HG03558 (cell line): Measurements from ENCODE around the gene BAG5.

ENCODE experiments used
- ATAC-seq: cut with Tn5 transposase; IDR thresholded peaks from one replicate; pipeline ENCODE4 v1.9.1; 2021; ENCODE audit warnings: moderate number of reproducible peaks; ENCODE audit not compliant: unreplicated experiment; ENCODE audit errors: extremely low read depth

Gene BAG5

DNA sequence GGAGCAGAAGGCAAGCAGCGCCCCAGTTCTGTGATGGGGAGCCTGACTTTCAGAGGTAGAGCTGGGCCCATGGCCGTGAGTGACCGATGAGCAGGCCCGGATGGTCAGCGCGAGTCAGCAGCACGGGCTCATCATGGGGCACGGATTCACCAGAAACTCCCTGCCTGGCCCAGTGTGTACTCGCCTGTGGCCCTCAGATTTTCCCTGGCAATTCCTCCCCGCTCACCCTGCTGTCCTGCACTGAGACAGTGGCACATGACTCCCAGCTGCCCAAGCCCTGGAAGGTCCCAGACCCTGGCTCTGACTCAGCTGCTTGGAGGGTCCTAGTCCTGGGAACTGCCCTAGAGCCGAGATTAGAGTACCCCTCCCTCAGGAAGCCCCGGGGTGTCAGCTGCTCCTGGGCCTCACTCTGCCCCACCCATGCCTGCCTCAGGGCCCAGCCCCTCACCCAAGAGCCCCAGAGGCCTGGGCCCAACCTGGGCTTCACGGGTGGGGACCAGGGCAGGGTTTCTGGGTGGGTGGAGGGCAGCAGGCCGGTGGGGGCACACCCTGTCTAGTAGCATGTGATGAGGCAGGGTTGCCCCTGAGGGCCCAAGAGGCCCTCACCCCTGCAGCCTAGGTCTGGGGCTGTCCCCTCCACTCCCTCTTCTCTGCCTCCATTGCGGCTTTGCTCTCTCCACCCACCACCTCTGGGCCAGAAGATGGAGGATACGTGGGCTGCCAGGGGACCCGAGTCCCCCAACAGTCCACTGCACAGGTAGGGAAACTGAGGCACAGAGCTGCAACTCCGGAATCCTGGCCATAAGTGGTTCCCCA, 25.1 kb downstream of the BAG5 start:
- no peak for ATAC-seq

DNA sequence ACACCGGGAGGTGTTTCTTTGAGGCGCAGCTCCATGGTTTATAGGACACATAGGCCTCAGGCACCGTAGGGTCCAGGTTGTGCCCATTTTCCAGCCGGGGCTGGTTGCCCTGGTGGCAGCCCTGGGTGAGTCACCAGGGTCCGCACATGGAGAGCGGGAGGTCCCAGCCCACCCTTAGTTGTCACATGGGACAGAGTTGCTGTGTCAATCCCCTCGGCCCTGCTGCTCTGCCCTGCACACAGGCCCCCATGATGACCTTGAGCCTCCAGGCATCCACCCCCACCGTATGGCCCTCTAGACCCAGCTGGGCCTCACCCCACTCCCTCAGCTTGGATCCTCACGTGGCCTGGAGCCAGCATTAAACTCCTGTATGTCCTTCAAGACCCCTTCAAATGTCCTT, 25.8 kb downstream of the BAG5 start:
- ATAC-seq, result no peak

DNA sequence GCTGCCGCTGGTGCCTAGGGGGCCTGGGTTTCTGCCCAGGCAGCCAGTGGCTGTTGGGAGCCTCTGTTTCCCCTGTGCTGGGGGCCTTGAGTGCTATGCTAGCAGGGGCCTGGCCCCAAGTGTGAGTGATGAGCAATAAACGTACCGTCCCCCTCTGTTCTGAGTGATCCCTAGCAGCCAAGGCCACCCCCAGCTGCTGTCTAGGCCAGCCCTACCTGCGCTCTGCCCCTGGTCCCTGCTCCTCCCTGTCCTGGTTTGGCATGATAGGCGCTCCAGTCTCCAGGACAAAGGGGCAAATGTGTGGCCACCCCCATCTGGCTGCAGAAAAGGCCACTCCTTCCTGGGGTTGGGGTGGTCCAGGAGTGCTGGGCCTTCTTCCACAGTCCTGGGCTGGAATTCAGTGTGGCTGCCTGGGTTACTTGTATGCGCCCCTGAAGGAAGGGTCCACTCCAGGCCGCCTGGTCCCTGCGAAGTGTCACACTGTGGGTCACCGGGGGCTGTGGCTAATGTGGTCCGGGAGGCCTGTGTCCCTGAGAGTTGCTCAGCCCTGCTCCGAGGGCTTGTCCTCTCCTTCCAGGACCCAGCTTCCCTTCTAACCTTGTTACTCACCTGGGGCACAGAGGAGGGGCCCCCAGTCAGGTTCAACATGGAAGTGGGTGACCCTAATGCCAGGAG, 26.4 kb downstream of the BAG5 start:
- ATAC-seq, result no peak

DNA sequence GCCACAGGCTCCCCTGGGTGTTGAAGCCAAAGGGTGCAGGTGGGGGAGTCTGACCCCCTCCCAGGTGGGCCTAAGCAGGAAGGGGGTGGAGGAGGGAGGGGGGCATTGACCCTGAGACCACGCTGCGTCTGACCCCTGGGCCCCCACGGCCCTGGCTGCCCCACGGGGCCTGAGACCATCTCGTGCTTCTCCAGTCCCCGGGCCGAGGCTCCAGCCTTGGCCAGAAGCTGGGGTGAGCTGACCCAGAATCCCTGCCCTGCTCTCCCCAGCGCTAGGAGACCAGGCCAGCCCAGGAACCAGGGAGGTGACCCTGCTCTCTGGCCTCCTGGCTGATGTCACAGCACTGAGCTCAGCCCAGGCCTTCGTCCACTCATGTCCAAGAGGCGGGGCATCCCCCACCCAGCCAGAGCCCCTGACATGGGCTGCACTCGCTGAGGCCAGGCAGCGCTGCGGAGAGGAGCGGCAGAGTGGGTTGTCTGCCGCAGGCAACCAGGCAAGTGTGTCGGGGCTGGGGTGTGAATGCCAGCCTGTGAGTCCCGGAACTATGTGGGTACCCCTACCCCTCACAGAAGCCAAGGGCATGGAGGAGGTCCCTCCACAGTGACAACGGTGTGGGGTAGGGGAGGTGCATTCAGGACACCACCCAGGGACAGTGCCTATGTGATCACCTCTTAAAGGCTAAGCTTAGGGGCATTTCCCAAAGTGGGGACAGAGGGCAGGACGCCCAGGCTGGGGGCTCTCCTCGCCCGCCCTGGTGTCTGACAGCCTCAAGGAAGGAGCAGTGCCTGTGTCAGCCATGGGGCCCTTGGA, 27.2 kb downstream of the BAG5 start:
- ATAC-seq, result no peak

DNA sequence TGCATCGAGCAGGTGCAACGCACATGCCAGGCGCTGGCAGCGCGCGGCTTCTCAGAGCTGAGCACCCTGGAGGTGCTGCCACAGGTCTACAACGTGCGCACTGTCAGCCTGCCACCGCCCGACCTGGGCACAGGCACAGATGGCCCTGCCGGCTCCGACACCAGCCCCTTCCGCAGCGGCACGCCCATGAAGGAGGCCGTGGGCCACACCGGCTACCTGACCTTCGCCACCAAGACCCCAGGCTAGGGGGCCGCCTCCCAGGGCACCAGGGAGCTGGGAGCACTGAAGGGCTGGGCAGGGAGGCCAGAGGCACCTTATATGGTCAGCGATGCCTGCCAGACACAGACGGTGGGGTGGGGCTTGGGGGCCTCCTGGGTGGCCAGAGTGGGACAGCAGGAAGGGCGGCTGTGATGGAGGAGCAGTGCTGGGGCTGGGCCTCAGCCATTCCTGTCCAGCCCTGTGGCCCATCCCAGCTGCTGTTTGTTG, 27.8 kb downstream of the BAG5 start:
- no peak for ATAC-seq

DNA sequence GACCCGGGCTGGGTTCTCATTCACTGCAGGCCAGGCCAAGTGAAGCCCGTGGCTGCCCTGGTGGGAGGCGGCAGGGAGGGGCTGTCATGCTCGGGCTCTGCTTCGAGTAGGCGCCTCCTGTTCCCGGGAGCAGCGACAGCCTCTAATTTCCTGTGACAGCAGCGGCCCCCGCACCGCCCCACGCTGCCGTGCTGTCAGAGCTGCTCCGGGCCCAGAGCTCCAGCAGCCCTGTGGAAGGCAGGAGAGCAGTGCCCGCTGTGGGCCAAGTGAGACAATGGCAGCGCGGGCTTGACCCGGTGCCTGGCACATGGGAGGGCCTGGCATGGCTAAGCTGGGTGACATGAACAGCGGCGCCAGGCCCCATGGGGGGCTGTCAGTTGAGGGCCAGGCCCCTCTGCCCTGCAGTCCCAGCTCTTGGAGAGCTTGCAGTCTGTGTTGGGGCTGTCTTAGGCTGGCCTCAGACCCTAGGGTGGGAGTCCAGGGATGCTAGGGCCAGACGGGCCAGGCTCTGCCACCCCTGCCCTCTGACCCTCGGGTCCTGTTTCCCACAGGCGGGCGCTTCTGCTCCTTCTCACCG, 28.4 kb downstream of the BAG5 start:
- ATAC-seq, result no peak

DNA sequence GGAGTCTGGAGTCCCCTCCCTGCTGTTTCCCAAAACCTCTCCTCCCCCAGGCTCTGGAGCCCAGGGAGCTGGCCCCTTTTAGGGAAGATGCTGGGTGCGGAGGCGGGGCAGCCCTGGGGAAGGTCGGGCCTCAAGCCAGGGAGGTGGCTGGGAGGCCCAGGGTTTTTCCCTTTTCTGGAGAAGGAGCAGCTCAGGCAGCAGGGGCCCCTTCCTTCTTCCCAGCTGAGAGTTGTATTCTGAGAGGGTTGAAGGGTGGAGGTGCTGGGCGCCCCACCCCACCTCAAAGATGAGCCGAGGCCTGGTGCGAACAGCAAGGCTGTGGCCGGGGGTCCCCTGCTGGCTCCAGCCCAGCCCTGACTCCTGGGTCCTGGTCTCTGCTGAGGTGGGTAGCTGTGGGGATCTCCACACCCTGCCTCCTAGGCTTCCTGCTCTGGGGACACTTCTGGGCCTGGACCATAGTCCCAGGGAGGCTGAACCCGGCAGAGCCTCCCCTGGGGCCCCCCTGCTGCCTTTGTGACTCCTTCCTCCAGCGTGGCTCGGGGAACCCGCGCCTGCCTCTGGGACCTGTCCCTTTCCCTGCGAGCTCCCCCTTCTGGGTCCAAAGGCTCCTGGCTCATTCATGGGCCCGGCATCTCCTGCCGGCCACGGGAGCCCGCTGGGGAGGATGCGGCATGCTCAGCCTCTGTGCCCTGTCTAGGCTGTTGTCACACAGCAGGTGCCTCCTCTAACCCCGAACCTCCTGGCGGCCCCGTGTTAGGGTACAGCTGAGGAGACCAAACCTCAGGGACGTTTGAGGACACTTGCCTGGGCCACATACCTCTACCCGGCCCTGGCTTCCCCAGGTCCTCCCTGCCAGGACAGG, 29.1 kb downstream of the BAG5 start:
- no peak for ATAC-seq

DNA sequence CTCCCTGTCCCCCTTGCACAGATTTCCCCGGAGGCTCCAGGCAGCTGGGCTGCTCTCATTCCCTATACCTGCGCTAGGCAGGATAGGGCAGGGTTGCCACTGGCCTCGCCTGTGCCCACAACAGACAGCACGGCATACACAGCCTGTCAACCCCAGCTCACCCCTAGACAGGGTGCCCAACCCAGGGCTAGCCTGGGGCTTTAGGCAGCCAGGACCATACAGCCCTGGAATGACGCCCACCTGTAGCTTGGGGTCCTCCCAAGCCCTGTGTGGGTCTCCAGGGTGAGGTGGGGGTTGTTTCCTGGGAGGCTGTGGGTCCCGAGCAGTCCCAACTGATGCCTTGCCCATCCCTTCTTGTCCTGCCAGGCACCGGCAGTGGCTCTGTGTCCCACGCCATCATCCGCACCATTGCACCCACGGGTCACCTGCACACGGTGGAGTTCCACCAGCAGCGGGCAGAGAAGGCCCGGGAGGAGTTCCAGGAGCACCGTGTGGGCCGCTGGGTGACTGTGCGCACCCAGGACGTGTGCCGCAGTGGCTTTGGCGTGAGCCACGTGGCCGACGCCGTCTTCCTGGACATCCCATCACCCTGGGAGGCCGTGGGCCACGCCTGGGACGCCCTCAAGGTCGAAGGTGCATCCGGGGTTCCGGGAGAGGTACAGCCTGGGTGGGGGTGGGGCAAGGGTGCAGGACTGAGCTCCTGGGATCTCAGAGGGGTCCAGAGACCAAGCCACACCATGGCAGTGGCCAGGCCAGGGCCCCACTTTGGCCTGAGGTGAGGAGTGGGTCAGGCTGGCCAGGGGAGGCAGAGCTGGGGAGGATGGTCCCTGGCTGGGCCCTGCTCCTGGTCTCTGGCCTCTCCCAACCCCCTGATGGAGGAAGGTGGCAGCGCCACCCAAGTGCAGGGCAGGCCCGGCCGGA, 30.0 kb downstream of the BAG5 start:
- ATAC-seq, result no peak

DNA sequence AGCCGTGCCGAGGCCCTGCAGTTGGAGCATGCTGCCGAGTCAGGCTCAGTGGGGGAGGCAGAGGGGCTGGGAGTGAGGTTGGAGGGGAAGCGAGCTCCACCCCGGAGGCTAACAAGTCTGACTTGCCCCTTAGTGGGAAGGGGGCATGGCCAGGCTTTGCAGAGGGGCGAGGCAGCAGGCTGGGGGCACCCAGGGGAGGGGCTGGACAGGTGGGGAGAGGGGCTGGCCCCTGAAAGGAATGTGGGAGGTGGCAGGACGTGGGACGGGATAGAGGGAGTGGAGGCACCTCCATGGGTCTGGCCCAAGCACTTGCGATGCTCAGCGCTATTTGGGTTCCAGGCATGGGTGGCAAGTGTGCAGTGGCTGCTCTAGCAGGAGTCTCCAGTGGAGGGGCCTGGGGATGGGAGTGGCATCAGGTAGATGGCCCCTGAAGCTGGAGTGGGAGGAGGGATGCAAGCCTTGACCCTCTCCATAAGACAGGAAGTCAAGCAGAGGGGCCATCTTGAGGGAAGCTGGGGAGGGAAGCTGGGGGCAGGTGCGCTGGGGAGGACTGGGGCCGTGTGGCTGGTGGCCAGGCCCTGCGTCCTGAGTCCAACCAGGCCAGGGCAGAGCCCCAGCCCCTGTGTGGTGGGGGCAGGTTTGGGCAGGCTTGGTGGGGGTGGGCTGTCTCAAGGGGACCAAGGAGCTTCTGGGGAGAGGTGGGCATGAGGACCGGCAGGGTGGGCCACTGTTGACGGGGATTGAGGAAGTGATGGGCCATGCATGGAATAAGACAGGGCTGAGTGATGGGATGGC, 30.8 kb downstream of the BAG5 start:
- ATAC-seq, result no peak

DNA sequence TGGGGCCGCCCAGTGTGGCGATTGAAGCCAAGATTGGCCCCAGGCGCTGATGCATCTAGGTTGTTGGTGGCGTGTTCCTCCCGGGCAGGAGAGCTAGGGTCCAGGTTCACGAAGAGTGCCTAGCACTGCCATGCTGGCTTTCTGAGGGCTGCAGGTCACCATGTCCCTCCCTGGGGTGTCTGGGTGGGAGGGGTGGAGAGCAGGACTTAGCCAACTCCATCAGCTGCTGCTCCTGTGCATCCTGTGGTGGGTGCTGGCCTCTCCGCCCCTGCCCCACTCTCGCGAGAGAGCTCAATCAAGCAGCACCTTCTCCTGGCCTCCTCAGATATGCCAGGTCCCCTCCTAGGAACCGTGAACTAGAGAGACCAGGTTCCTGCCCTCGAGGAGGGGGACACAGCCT, 31.6 kb downstream of the BAG5 start:
- ATAC-seq, result no peak

DNA sequence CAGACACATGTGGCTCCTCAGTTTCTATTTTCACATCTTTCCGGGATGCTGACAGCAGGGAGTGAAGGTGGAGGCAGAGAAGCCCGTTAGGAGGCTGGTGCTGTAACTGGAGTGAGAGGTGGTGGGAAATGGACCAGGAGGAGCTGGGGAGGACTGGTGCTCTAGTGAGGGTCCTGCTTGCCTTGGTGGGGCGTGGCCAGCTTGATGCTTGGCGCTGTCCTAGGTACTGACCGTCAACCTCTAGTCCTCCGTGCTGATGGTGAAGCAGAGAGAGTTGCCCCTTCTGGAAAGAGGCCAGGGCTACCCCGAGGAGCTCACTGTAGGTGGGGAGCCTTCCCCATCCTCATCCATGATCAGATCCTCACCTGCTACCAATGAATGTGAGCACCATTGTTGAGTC, 32.1 kb downstream of the BAG5 start:
- no peak for ATAC-seq

DNA sequence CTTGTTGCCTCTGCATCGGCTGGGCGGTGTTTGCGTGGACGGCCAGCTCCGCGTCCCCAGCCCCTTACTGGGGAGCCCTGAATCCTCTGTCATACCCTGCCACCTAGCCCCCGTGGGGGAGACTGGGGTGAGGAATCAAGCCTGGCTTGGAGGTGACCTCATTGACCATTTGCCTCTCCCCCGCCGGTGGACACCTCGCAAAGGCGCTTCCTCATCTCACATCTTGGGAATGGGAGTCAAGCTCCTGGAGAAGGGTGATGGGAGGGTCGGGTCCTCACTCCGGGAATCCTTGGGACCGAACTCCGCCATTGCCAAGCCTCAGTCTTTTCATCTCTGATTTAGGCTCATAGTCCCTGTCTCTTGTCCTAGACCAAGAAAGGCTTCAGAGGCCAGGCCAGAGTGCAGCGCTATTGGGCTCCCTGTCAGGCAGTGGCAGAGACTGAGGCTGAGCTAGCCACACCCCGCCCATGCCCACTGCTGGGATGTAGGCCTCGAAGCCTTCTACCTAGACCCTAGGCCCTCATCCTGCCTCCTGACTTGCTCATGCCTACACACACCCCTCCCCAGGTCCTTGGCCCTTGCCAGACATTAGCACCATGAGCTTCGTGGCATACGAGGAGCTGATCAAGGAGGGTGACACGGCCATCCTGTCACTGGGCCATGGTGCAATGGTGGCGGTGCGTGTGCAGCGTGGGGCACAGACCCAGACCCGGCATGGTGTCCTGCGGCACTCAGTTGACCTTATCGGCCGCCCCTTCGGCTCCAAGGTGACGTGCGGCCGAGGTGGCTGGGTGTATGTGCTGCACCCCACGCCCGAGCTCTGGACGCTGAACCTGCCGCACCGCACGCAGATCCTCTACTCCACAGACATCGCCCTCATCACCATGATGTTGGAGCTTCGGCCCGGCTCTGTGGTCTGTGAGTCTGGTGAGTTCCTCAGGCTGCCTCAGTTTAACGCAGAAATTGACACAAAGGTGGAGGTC, 32.8 kb downstream of the BAG5 start:
- ATAC-seq, result no peak

DNA sequence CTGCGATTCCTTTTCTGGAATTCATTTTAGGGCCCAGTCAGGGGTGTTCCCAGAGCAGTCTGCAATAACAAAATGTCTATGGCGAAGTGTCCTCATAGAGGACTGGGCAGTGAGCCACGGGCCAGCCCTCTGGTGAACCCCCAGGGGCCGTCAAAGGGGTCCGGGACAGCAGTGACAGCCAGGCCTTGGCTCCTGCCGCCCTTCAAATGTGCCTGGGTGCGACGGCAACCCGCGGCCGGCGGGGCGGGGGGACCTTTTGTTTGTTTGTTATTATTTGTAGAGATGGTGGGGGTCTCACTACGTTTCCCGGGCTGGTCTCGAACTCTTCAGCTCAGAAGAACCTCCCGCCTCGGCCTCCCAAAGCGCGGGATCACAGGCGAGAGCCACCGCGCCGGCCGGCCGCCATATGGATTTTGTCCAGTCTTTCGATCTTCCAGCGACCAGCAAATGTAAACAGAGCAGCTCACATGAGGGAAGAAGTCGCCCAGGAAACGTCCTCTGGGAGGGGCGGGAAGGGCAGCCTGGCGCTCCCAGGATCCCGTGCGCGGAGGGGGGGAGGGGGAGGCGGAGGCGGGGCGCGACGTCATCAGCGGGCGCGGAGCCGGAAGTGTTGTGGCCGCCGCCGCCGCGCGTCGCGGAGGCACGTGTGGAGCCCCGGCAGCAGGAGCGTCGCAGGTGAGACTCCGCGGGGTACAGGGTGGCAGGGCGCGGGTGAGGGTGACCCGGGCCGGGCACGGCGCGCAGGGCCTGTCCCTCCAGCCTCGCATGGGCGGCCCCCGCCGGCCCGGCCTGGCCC, 33.7 kb downstream of the BAG5 start, which contains the start of gene TRMT61A:
Gene TRMT61A, plus strand, starts transcription at position 610 of the 796 bp plus-strand sequence. CDS start 783 bp downstream, outside the sequence.
- ATAC-seq, result no peak

DNA sequence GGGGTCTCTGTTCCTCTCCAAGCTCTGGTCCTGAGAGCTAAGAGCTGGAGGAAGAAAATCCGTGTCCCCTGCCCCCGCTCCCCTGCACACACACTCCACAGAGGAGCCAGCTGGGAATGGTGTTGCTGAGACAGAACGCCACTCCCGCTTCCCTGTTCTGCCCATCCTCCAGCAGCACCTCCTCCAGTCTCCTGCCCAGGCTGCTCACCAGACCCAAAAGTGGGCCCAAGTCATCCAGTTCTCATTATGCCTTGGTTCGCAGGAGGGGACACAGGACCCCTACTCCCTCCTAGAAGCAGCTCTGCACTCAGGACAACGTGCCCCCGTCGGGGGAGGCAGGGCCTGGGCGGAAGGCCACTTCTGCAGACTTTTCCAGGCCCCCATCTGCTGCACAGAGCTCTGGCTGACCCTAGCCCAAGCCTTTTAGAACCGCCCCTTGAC, 34.3 kb downstream of the BAG5 start:
- no peak for ATAC-seq

DNA sequence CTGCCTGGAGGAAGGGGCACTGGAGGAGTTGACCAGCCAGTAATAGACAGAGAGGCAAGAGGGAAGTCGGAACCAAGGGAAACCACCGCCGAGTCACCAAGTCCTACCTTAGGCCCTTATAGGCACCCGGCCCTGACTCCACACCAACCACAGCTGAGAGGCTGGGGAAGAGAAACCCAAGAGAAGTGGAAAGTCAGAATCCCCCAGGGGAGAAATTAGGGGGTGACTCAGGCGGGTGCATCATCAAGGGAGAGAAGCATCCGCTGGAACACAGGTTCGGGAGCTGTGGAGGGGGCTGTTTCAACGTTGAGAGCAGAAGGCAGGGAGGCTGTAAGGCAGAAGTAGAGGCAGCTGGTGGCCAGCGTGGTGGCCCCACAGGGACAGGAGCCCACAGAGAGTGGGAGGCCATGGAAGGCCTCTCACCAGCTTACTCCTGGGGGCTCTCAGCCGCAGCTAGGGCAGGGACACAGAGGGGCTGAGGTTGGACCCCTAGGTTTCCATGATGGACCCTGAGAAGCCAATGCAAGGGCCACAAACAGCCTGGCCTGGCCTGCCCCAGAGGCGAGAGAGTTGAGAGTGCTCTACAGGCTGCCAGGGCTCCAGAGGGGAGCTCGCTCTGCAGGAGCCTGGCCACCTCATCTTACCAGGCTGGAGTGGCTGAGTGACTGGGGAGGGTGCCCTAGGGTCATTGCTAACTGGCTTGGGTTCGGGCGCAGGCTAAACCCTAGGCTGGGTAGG, 34.9 kb downstream of the BAG5 start:
- no peak for ATAC-seq
